WTC11 (cell line): ENCODE measurements around the gene SLC6A2. TPM values are rescaled to one million over a fixed set of nuclear protein-coding genes. Genes with fewer than 3 reads are reported as not detected.

Source experiments
- ATAC-seq: fragments of 200-7000 bp; cut with Tn5 transposase; 2 replicates; pipeline ENCODE4 v1.10.0; 2021; ENCODE audit warnings: mild to moderate bottlenecking, moderate library complexity
- CTCF ChIA-PET: fragments of 300-600 bp; sonication (Branson Sonifier 250); formaldehyde crosslinking; loops from one replicate; lab custom pipeline; 2021; ENCODE audit warnings: antibody characterized with exemption; lab: Charles Lee
- POLR2A ChIA-PET: fragments of 350-600 bp; sonication (Branson Sonifier 250); formaldehyde crosslinking; loops from one replicate; lab custom pipeline; 2021; ENCODE audit warnings: antibody characterized with exemption; lab: Charles Lee
- DNase-seq: peaks from one replicate; pipeline ENCODE4 v3.0.0; 2021; ENCODE audit warnings: low spot score
- H3K27ac Mint-ChIP-seq: 2 replicates; pipeline ENCODE4 v1.8.0; 2021; ENCODE audit warnings: mixed read lengths
- H3K27me3 Mint-ChIP-seq: 2 replicates; pipeline ENCODE4 v1.8.0; 2021; ENCODE audit warnings: low read depth, mild to moderate bottlenecking, moderate library complexity, mixed read lengths
- H3K36me3 Mint-ChIP-seq: 2 replicates; pipeline ENCODE4 v1.8.0; 2021; ENCODE audit warnings: mixed read lengths
- H3K4me1 Mint-ChIP-seq: 2 replicates; pipeline ENCODE4 v1.8.0; 2022; ENCODE audit warnings: mixed read lengths
- H3K4me3 Mint-ChIP-seq: 2 replicates; pipeline ENCODE4 v1.8.0; 2021; ENCODE audit warnings: mild to moderate bottlenecking, moderate library complexity, mixed read lengths
- H3K9me3 Mint-ChIP-seq: 2 replicates; pipeline ENCODE4 v1.8.0; 2021; ENCODE audit warnings: mixed read lengths
- ARID4B ChIP-seq: sonication (generic); formaldehyde crosslinking; IDR thresholded peaks from 2 replicates; pipeline ENCODE4 v1.8.0; 2023; ENCODE audit warnings: missing genetic modification reagents, mild to moderate bottlenecking, borderline replicate concordance
- CREB1 ChIP-seq: sonication (generic); formaldehyde crosslinking; IDR thresholded peaks from 2 replicates; pipeline ENCODE4 v1.8.0; 2023; ENCODE audit warnings: mild to moderate bottlenecking, missing genetic modification reagents
- CTCF ChIP-seq: fragments of 200-600 bp; IDR thresholded peaks from 2 replicates; pipeline ENCODE4 v1.8.0; 2022; ENCODE audit warnings: antibody characterized with exemption
- FOXP4 ChIP-seq: sonication (generic); formaldehyde crosslinking; IDR thresholded peaks from 2 replicates; pipeline ENCODE4 v1.8.0; 2022; ENCODE audit warnings: mild to moderate bottlenecking, missing genetic modification reagents
- JAZF1 ChIP-seq: fragments of 250-450 bp; sonication (Bioruptor Pico); IDR thresholded peaks from 2 replicates; pipeline ENCODE4 v1.9.0; 2021; ENCODE audit warnings: moderate library complexity, mild to moderate bottlenecking, inconsistent platforms
- NFE2L1 ChIP-seq: sonication (generic); formaldehyde crosslinking; IDR thresholded peaks from 2 replicates; pipeline ENCODE4 v1.8.1; 2023; ENCODE audit warnings: missing genetic modification reagents
- NR2C2 ChIP-seq: sonication (generic); formaldehyde crosslinking; IDR thresholded peaks from 2 replicates; pipeline ENCODE4 v1.8.0; 2022; ENCODE audit warnings: mild to moderate bottlenecking, missing genetic modification reagents
- PRRX2 ChIP-seq: fragments of 250-450 bp; sonication (Bioruptor Pico); IDR thresholded peaks from 2 replicates; pipeline ENCODE4 v1.8.0; 2021; ENCODE audit warnings: mild to moderate bottlenecking
- RELA ChIP-seq: sonication (generic); formaldehyde crosslinking; IDR thresholded peaks from 2 replicates; pipeline ENCODE4 v1.8.1; 2022; ENCODE audit warnings: missing genetic modification reagents, mild to moderate bottlenecking, borderline replicate concordance
- RORB ChIP-seq: fragments of 250-450 bp; sonication (Bioruptor Pico); IDR thresholded peaks from 2 replicates; pipeline ENCODE4 v1.9.0; 2021; ENCODE audit warnings: mild to moderate bottlenecking
- SOX15 ChIP-seq: fragments of 250-450 bp; sonication (Bioruptor Pico); IDR thresholded peaks from 2 replicates; pipeline ENCODE4 v1.9.0; 2021; ENCODE audit warnings: mild to moderate bottlenecking
- ZNF219 ChIP-seq: sonication (generic); formaldehyde crosslinking; IDR thresholded peaks from 2 replicates; pipeline ENCODE4 v1.8.0; 2023; ENCODE audit warnings: missing genetic modification reagents, mild to moderate bottlenecking, borderline replicate concordance
- ZNF263 ChIP-seq: sonication (generic); formaldehyde crosslinking; IDR thresholded peaks from 2 replicates; pipeline ENCODE4 v1.8.1; 2022; ENCODE audit warnings: low read depth, mild to moderate bottlenecking, moderate library complexity, missing genetic modification reagents
- ZNF396 ChIP-seq: fragments of 250-450 bp; sonication (Bioruptor Pico); IDR thresholded peaks from 2 replicates; pipeline ENCODE4 v1.8.0; 2021; ENCODE audit warnings: mild to moderate bottlenecking, moderate library complexity, borderline replicate concordance
- ZNF671 ChIP-seq: fragments of 250-450 bp; sonication (Bioruptor Pico); IDR thresholded peaks from 2 replicates; pipeline ENCODE4 v1.8.0; 2021; ENCODE audit warnings: mild to moderate bottlenecking
- total RNA-seq: library from RNA; stranded (reverse); gene quantifications from 3 replicates; pipeline ENCODE4 v1.2.3, GENCODE V29; 2021
- TF ChIP-seq, protein P1 (sequence below): fragments of 250-450 bp; sonication (Bioruptor Pico); IDR thresholded peaks from 2 replicates; pipeline ENCODE4 v1.9.0; 2021; ENCODE audit warnings: mild to moderate bottlenecking, borderline replicate concordance
- TF ChIP-seq, protein P2 (sequence below): sonication (generic); formaldehyde crosslinking; IDR thresholded peaks from 2 replicates; pipeline ENCODE4 v1.8.1; 2022; ENCODE audit warnings: mild to moderate bottlenecking, missing genetic modification reagents, moderate library complexity, borderline replicate concordance
- TF ChIP-seq, protein P3 (sequence below): fragments of 250-450 bp; sonication (Bioruptor Pico); IDR thresholded peaks from 2 replicates; pipeline ENCODE4 v1.8.0; 2021; ENCODE audit warnings: mild to moderate bottlenecking

SLC6A2 gene
- total RNA-seq, 1 experiment from 2014 or later, result 0.20 TPM

DNA sequence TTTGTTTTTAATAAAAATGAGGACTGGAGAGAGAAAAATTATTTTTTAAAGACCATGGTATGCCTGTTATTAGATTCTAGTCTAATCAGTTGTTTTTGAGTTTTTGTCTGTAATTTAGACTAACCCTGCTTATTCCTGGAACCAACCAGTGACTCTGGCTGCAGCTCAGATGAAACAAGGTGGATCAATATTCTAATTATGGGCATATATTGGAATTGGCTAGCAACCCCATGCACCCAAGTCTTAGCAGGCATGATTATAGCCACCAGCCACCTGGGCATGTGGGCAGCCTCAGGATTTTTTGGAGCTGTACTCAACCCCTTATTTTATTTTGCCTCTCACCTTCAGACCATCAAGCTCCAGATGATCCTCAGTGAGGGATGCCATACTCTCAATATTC is 21.6 kb upstream of the SLC6A2 start (continued):
- TF ChIP-seq ARID4B (no peak), NFE2L1 (no peak), JAZF1 (CRISPR knock-in tag) (no peak), PRRX2 (CRISPR knock-in tag) (no peak)

DNA sequence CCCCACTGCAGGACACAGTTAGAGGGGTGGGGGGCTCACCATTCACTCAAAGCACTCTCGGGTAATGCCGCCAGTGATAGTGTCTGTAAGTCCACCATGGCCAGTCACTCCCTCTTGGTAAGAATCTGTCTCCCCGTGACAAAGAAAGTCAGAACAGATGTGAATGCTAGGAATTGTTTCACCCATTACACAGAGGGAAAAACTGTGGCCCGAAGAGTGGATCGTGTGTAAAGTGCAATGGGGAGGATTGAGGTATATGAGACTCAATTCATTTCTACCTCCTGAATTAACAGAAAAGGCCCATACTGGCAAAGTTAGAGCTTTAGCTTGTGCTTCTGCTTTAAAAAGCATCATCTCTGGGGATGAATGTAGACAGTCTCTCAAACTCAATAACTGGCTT is 17.5 kb upstream of the SLC6A2 start:
- Mint-ChIP-seq H3K27me3 (peaks cover 7% of the 10 kb centered on the region; the same call in 1 of the 2 replicates), H3K4me3 (no peak overlapping the region), H3K27ac (no peak overlapping the region), H3K4me1 (peaks cover 14% of the 10 kb centered on the region), H3K36me3 (no peaks in the 10 kb centered on the region; the same call in 1 of the 2 replicates), H3K9me3 (peaks cover 22% of the 10 kb centered on the region)
- ATAC-seq (no peak), DNase-seq (no peak)
- ChIA-PET CTCF (no interaction called here), POLR2A (no interaction called here)
- TF ChIP-seq ZNF263 (CRISPR knock-in tag) (no peak), ZNF671 (CRISPR knock-in tag) (no peak), FOXP4 (CRISPR knock-in tag) (no peak), RELA (no peak), ZNF219 (CRISPR knock-in tag) (no peak), CREB1 (CRISPR knock-in tag) (no peak), NR2C2 (CRISPR knock-in tag) (no peak)
- TF ChIP-seq, protein P1, sequence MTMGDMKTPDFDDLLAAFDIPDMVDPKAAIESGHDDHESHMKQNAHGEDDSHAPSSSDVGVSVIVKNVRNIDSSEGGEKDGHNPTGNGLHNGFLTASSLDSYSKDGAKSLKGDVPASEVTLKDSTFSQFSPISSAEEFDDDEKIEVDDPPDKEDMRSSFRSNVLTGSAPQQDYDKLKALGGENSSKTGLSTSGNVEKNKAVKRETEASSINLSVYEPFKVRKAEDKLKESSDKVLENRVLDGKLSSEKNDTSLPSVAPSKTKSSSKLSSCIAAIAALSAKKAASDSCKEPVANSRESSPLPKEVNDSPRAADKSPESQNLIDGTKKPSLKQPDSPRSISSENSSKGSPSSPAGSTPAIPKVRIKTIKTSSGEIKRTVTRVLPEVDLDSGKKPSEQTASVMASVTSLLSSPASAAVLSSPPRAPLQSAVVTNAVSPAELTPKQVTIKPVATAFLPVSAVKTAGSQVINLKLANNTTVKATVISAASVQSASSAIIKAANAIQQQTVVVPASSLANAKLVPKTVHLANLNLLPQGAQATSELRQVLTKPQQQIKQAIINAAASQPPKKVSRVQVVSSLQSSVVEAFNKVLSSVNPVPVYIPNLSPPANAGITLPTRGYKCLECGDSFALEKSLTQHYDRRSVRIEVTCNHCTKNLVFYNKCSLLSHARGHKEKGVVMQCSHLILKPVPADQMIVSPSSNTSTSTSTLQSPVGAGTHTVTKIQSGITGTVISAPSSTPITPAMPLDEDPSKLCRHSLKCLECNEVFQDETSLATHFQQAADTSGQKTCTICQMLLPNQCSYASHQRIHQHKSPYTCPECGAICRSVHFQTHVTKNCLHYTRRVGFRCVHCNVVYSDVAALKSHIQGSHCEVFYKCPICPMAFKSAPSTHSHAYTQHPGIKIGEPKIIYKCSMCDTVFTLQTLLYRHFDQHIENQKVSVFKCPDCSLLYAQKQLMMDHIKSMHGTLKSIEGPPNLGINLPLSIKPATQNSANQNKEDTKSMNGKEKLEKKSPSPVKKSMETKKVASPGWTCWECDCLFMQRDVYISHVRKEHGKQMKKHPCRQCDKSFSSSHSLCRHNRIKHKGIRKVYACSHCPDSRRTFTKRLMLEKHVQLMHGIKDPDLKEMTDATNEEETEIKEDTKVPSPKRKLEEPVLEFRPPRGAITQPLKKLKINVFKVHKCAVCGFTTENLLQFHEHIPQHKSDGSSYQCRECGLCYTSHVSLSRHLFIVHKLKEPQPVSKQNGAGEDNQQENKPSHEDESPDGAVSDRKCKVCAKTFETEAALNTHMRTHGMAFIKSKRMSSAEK (CRISPR knock-in tag), result no peak

GRCh38 chr16:55640701-55641327 is 15.0 kb upstream of the SLC6A2 start:
- H3K27me3 Mint-ChIP-seq, result peaks cover 7% of the 10 kb centered on the region; the same call in 1 of the 2 replicates
- H3K4me1 Mint-ChIP-seq, result peaks cover 14% of the 10 kb centered on the region
- ATAC-seq (no peak), DNase-seq (no peak)
- H3K36me3 Mint-ChIP-seq, result no peaks in the 10 kb centered on the region
- 0 out of 2 replicates have a peak, but pooled peaks cover 4% of the 10 kb centered on the region for H3K9me3 Mint-ChIP-seq
- H3K27ac Mint-ChIP-seq, result no peak overlapping the region
- no peak overlapping the region for H3K4me3 Mint-ChIP-seq
- ChIA-PET POLR2A (no interaction called here), CTCF (no interaction called here)
- TF ChIP-seq, protein P2, sequence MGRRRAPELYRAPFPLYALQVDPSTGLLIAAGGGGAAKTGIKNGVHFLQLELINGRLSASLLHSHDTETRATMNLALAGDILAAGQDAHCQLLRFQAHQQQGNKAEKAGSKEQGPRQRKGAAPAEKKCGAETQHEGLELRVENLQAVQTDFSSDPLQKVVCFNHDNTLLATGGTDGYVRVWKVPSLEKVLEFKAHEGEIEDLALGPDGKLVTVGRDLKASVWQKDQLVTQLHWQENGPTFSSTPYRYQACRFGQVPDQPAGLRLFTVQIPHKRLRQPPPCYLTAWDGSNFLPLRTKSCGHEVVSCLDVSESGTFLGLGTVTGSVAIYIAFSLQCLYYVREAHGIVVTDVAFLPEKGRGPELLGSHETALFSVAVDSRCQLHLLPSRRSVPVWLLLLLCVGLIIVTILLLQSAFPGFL (CRISPR knock-in tag), result no peak
- no peak for TF ChIP-seq CTCF
- TF ChIP-seq RORB (CRISPR knock-in tag), result no peak
- TF ChIP-seq, protein P3, sequence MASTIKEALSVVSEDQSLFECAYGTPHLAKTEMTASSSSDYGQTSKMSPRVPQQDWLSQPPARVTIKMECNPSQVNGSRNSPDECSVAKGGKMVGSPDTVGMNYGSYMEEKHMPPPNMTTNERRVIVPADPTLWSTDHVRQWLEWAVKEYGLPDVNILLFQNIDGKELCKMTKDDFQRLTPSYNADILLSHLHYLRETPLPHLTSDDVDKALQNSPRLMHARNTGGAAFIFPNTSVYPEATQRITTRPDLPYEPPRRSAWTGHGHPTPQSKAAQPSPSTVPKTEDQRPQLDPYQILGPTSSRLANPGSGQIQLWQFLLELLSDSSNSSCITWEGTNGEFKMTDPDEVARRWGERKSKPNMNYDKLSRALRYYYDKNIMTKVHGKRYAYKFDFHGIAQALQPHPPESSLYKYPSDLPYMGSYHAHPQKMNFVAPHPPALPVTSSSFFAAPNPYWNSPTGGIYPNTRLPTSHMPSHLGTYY, result no peak
- no peak for TF ChIP-seq SOX15
- TF ChIP-seq ZNF396 (CRISPR knock-in tag), result no peak
